ENCODE data around the gene MMP24OS. TPM values are rescaled to one million over a fixed set of nuclear protein-coding genes. Genes with fewer than 3 reads are reported as not detected.
A peak's percentile ranks its signal among the peaks of the same experiment; 100 is the strongest.

The MMP24OS gene
- total and polyA plus RNA-seq, 8 donors = 31.9 to 109 (median 42.1) TPM

- peak; percentile 5 for ATAC-seq
- no peaks in the 10 kb centered on the region for H3K27me3 ChIP-seq
- no peak for DNase-seq
- no peaks in the 10 kb centered on the region for H3K9me3 ChIP-seq
- H3K4me3 ChIP-seq = no peak overlapping the region
- H3K4me1 ChIP-seq = peaks cover 4 to 8% of the 10 kb centered on the region in 2 donors
- no peak overlapping the region for H3K27ac ChIP-seq
- TF ChIP-seq CTCF (IDR thresholded peaks at IDR 0.05) = no peak
- intact Hi-C loops (cut with DNase I) = no loop called here
- H3K36me3 ChIP-seq = peaks cover 0 to 81% of the 10 kb centered on the region in 2 donors
These were observed 6.6 kb downstream of the MMP24OS start for GRCh38 chr20:35271073-35271882.

- TF ChIP-seq CTCF (IDR thresholded peaks at IDR 0.05) = no peak
- H3K4me1 ChIP-seq = no peaks in the 10 kb centered on the region
- H3K9me3 ChIP-seq = no peaks in the 10 kb centered on the region
- no peak overlapping the region for H3K27ac ChIP-seq
- H3K27me3 ChIP-seq = no peaks in the 10 kb centered on the region
- no peak for ATAC-seq
- no peak for DNase-seq
- peaks cover 0 to 83% of the 10 kb centered on the region in 2 donors for H3K36me3 ChIP-seq
- no peak overlapping the region for H3K4me3 ChIP-seq
- intact Hi-C loops (cut with DNase I) = no loop called here
These were observed 7.7 kb downstream of the MMP24OS start for GRCh38 chr20:35270021-35270902.

GRCh38 chr20:35269055-35269781, 8.7 kb downstream of the MMP24OS start:
- no peak overlapping the region for H3K4me3 ChIP-seq
- H3K36me3 ChIP-seq = peaks cover 0 to 76% of the 10 kb centered on the region in 2 donors
- DNase-seq (peak in 2 of 4 donors; percentile 60 to 85), ATAC-seq (peak; percentile 82)
- no peaks in the 10 kb centered on the region for H3K4me1 ChIP-seq
- H3K27me3 ChIP-seq = no peaks in the 10 kb centered on the region
- intact Hi-C loops (cut with DNase I) = no loop called here
- TF ChIP-seq CTCF (IDR thresholded peaks at IDR 0.05) = peak; percentile 55 to 75
- H3K27ac ChIP-seq = peak overlapping the region in 1 of 2 donors; percentile 22
- H3K9me3 ChIP-seq = no peaks in the 10 kb centered on the region

- Histone ChIP-seq H3K27ac (no peak overlapping the region), H3K9me3 (no peaks in the 10 kb centered on the region), H3K4me3 (no peak overlapping the region), H3K36me3 (peaks cover 0 to 66% of the 10 kb centered on the region in 2 donors), H3K27me3 (no peaks in the 10 kb centered on the region), H3K4me1 (peaks cover 0 to 8% of the 10 kb centered on the region in 2 donors)
- no peak for TF ChIP-seq CTCF (IDR thresholded peaks at IDR 0.05)
- intact Hi-C loops (cut with DNase I) = no loop called here
- ATAC-seq (no peak), DNase-seq (no peak)
These were observed 10.8 kb downstream of the MMP24OS start for GRCh38 chr20:35267092-35267491.
